ENCODE data around the gene EXOC6B.

Gene EXOC6B

GRCh38 chr2:72837171-72837570 lies 11.3 kb upstream of the EXOC6B start:
- no peak for TF ChIP-seq TCF12 (IDR thresholded peaks at IDR 0.05; ENCODE audit: low read depth)
- no peak for TF ChIP-seq TAF1 (IDR thresholded peaks at IDR 0.05; ENCODE audit: low read depth)
- TF ChIP-seq YY1 (IDR thresholded peaks at IDR 0.05; ENCODE audit: low read depth), result no peak
- TF ChIP-seq EP300 (IDR thresholded peaks at IDR 0.05; ENCODE audit: borderline replicate concordance), result no peak
- TF ChIP-seq MAX (IDR thresholded peaks at IDR 0.05), result no peak

GRCh38 chr2:72835403-72835802 lies 9.6 kb upstream of the EXOC6B start:
- no peak for TF ChIP-seq EP300 (IDR thresholded peaks at IDR 0.05; ENCODE audit: borderline replicate concordance)
- no peak for TF ChIP-seq TCF12 (IDR thresholded peaks at IDR 0.05; ENCODE audit: low read depth)
- TF ChIP-seq CREB1 (IDR thresholded peaks at IDR 0.05; ENCODE audit: low read depth), result no peak
- TF ChIP-seq TEAD4 (IDR thresholded peaks at IDR 0.05), result no peak
- TF ChIP-seq YY1 (IDR thresholded peaks at IDR 0.05; ENCODE audit: low read depth), result no peak
- TF ChIP-seq MAX (IDR thresholded peaks at IDR 0.05), result no peak
- no peak for TF ChIP-seq REST (IDR thresholded peaks at IDR 0.05; ENCODE audit: low read depth)
- TF ChIP-seq FOXM1 (IDR thresholded peaks at IDR 0.05; ENCODE audit: borderline replicate concordance, low read depth), result no peak
- no peak for TF ChIP-seq NFIC (IDR thresholded peaks at IDR 0.05)
- TF ChIP-seq RAD21 (IDR thresholded peaks at IDR 0.05; ENCODE audit: low read depth), result no peak
- no peak for TF ChIP-seq TAF1 (IDR thresholded peaks at IDR 0.05; ENCODE audit: low read depth)
- no peak for TF ChIP-seq ZBTB7A (IDR thresholded peaks at IDR 0.05; ENCODE audit: low read depth)
- TF ChIP-seq CEBPB (IDR thresholded peaks at IDR 0.05), result no peak
- TF ChIP-seq EGR1 (IDR thresholded peaks at IDR 0.05), result no peak
- no peak for TF ChIP-seq USF1 (IDR thresholded peaks at IDR 0.05)

GRCh38 chr2:72834596-72834995 lies 8.8 kb upstream of the EXOC6B start:
- TF ChIP-seq USF1 (IDR thresholded peaks at IDR 0.05), result no peak

GRCh38 chr2:72833084-72833714 lies 7.4 kb upstream of the EXOC6B start:
- TF ChIP-seq MAX (IDR thresholded peaks at IDR 0.05) (no peak), EGR1 (IDR thresholded peaks at IDR 0.05) (no peak), REST (IDR thresholded peaks at IDR 0.05; ENCODE audit: low read depth) (no peak), TCF12 (IDR thresholded peaks at IDR 0.05; ENCODE audit: low read depth) (no peak), CEBPB (IDR thresholded peaks at IDR 0.05) (no peak), RAD21 (IDR thresholded peaks at IDR 0.05; ENCODE audit: low read depth) (no peak), TEAD4 (IDR thresholded peaks at IDR 0.05) (no peak), TAF1 (IDR thresholded peaks at IDR 0.05; ENCODE audit: low read depth) (no peak), ZBTB7A (IDR thresholded peaks at IDR 0.05; ENCODE audit: low read depth) (no peak), FOXM1 (IDR thresholded peaks at IDR 0.05; ENCODE audit: borderline replicate concordance, low read depth) (no peak), NFIC (IDR thresholded peaks at IDR 0.05) (no peak), EP300 (IDR thresholded peaks at IDR 0.05; ENCODE audit: borderline replicate concordance) (no peak), YY1 (IDR thresholded peaks at IDR 0.05; ENCODE audit: low read depth) (no peak)

- TF ChIP-seq MAX (IDR thresholded peaks at IDR 0.05), result no peak
- no peak for TF ChIP-seq EGR1 (IDR thresholded peaks at IDR 0.05)
- no peak for TF ChIP-seq FOXM1 (IDR thresholded peaks at IDR 0.05; ENCODE audit: borderline replicate concordance, low read depth)
- no peak for TF ChIP-seq USF1 (IDR thresholded peaks at IDR 0.05)
- no peak for TF ChIP-seq CREB1 (IDR thresholded peaks at IDR 0.05; ENCODE audit: low read depth)
- no peak for TF ChIP-seq NFIC (IDR thresholded peaks at IDR 0.05)
- TF ChIP-seq TEAD4 (IDR thresholded peaks at IDR 0.05), result no peak
- no peak for TF ChIP-seq RAD21 (IDR thresholded peaks at IDR 0.05; ENCODE audit: low read depth)
These were observed 4.4 kb upstream of the EXOC6B start for GRCh38 chr2:72830273-72830672.
